OCI-LY7 (cell line): ENCODE data around the gene OBSL1. TPM values are rescaled to one million over a fixed set of nuclear protein-coding genes. Genes with fewer than 3 reads are reported as not detected.

Source experiments
- BruUV-seq: library from RNA; stranded (reverse); fragments of 400-500 nt; replicated peaks from 2 replicates; lab custom pipeline; 2021; lab: Mats Ljungman, UMichigan
- CTCF ChIA-PET: fragments of 300-600 bp; sonication (Branson Sonifier 250); formaldehyde crosslinking; loops from one replicate; lab custom pipeline; 2022; ENCODE audit warnings: antibody characterized with exemption; ENCODE audit not compliant: unreplicated experiment; lab: Charles Lee
- POLR2A ChIA-PET: fragments of 300-600 bp; sonication (Branson Sonifier 250); formaldehyde crosslinking; loops from one replicate; lab custom pipeline; 2022; ENCODE audit warnings: antibody characterized with exemption; lab: Charles Lee
- DNase-seq: peaks from one replicate; pipeline ENCODE4 v3.0.0-alpha.2; 2015; ENCODE audit warnings: low spot score
- H2AFZ ChIP-seq: fragments of 200-600 bp; sonication (generic), shearing (Covaris generic); 2 replicates; pipeline ENCODE4 v1.6.1; 2014; ENCODE audit warnings: mild to moderate bottlenecking, antibody characterized with exemption, low read length, moderate library complexity
- H3K27ac ChIP-seq: fragments of 200-600 bp; sonication (generic); 2 replicates; pipeline ENCODE4 v1.5.1; 2014; ENCODE audit warnings: mixed run types, low read depth, mild to moderate bottlenecking, moderate library complexity, low read length, inconsistent platforms; ENCODE audit not compliant: poor library complexity, severe bottlenecking
- H3K36me3 ChIP-seq: fragments of 200-600 bp; sonication (generic); 2 replicates; pipeline ENCODE4 v1.6.1; 2014; ENCODE audit warnings: mild to moderate bottlenecking, antibody characterized with exemption, low read length, moderate library complexity, mixed read lengths; ENCODE audit not compliant: insufficient read depth
- H3K4me1 ChIP-seq: fragments of 200-600 bp; sonication (generic); 2 replicates; pipeline ENCODE4 v1.5.1; 2014; ENCODE audit warnings: mild to moderate bottlenecking, low read length; ENCODE audit not compliant: insufficient read depth, poor library complexity, severe bottlenecking
- H3K4me2 ChIP-seq: fragments of 200-600 bp; sonication (generic); 2 replicates; pipeline ENCODE4 v1.6.1; 2014; ENCODE audit warnings: mild to moderate bottlenecking, low read length
- H3K4me3 ChIP-seq: fragments of 200-600 bp; sonication (generic); 2 replicates; pipeline ENCODE4 v1.5.1; 2014; ENCODE audit warnings: mild to moderate bottlenecking, low read depth, low read length; ENCODE audit not compliant: poor library complexity, severe bottlenecking
- H3K79me2 ChIP-seq: fragments of 200-600 bp; sonication (generic); 2 replicates; pipeline ENCODE4 v1.6.1; 2016; ENCODE audit warnings: low read depth, mild to moderate bottlenecking, low read length, moderate library complexity, mixed read lengths; ENCODE audit not compliant: insufficient read depth
- H3K9me2 ChIP-seq: fragments of 200-600 bp; sonication (generic); 2 replicates; pipeline ENCODE4 v1.6.1; 2016; ENCODE audit warnings: mild to moderate bottlenecking, low read length, mixed read lengths; ENCODE audit not compliant: insufficient read depth
- H3K9me3 ChIP-seq: fragments of 200-600 bp; sonication (generic); 2 replicates; pipeline ENCODE4 v1.6.1; 2014; ENCODE audit warnings: mild to moderate bottlenecking, mixed run types, low read length, mixed read lengths
- H4K20me1 ChIP-seq: fragments of 200-600 bp; sonication (generic); 2 replicates; pipeline ENCODE4 v1.6.1; 2014; ENCODE audit warnings: mild to moderate bottlenecking, antibody characterized with exemption, low read length, moderate library complexity, mixed read lengths; ENCODE audit not compliant: insufficient read depth
- EZH2phosphoT487 ChIP-seq: fragments of 200-600 bp; sonication (generic); IDR thresholded peaks from 2 replicates; pipeline ENCODE4 v1.6.1; 2018; ENCODE audit warnings: low read depth, borderline replicate concordance, mild to moderate bottlenecking, mixed run types, antibody characterized with exemption, low read length, moderate library complexity, mixed read lengths
- intact Hi-C: fragments of 100-400 bp; cut with micrococcal nuclease; formaldehyde crosslinking; loops from one replicate; pipeline ENCODE4 v1.10.0; 2022; ENCODE audit not compliant: unreplicated experiment
- total RNA-seq, 2 experiments: library from RNA; depleted of rRNA in 1 of 2; stranded (reverse); fragments of >200 nt in 1 of 2; shearing (Covaris generic) in 1 of 2; gene quantifications; 2 replicates each; pipeline ENCODE4 v1.2.3, GENCODE V29; 2014 to 2022
- TF ChIP-seq, protein P1 (sequence below): fragments of 200-600 bp; sonication (generic); conservative IDR thresholded peaks from 2 replicates; pipeline ENCODE4 v1.5.1; 2014; ENCODE audit warnings: mild to moderate bottlenecking, antibody characterized with exemption, low read length, moderate library complexity, mixed read lengths

Gene OBSL1
- total RNA-seq, 2 experiments from 2014 or later = 0.25 TPM; not detected in 1

DNA sequence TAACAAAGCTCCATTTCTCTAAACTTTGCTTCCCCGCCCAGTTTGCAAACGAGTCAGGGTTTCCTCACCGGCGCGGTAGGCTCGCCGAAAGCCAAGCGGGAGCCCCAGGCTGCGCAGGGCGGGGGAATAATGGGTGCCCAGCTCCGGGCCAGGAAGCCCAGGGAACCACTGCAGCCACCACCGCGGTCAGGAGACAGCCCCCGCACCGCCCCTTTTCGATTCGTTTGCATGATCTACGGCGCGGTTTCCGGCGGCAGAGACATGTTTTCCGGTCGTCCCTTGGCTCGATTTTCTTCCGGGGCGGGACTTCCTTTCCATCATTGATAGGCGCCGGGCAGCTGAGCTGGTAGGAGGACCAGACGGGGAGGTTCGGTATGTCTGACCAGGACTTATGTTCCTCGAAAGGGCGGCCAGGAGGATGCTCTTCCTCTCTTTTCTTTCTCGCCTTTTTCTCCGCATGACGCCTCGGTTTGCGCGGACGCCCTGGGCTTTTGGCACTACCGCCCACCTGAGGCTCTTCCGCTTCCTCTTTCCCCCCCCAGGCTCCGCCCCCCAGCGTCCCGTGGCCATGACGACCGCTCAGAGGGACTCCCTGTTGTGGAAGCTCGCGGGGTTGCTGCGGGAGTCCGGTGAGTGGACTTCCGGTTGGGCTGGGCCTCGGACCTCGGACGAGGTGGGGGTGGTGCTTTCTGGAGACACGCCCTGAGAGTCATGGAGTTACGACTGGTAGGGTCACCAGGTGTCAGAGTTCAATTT is 26.4 kb upstream of the OBSL1 start, which contains the start of gene STK11IP:
Gene STK11IP, plus strand, starts transcription at position 306 of the 756 bp plus-strand sequence. Its CDS starts 263 bp downstream, at position 569.
- H4K20me1 ChIP-seq = no peaks in the 10 kb centered on the region
- H3K36me3 ChIP-seq = peaks cover 6% of the 10 kb centered on the region; the same call in 1 of the 2 replicates
- H3K4me1 ChIP-seq = peaks cover 14% of the 10 kb centered on the region
- no peaks in the 10 kb centered on the region for H3K9me3 ChIP-seq
- peak within 1 kb of the TSS; percentile 56 for H3K27ac ChIP-seq
- peak within 1 kb of the TSS; percentile 77 for H3K4me3 ChIP-seq
- peak; percentile 96 for DNase-seq
- peak within 1 kb of the TSS; percentile 63 for H2AFZ ChIP-seq
- intact Hi-C loops = loop anchor here (1.0 to 5.0 kb wide), 3 partner anchors 45 to 210 kb away; partner anchors contain the start of genes CHPF and DNPEP
- no peaks in the 10 kb centered on the region for H3K9me2 ChIP-seq
- CTCF ChIA-PET = interaction anchor here (0.7 kb wide), 2 partner anchors 10 to 45 kb away, joined by 3 to 4 read pairs; no protein-coding TSS in a partner anchor
- H3K4me2 ChIP-seq = peak within 1 kb of the TSS; percentile 96
- POLR2A ChIA-PET = interaction anchor here (0.6 to 3.4 kb wide), 8 partner anchors 13 to 579 kb away, joined by 3 to 14 read pairs (median 4); partner anchors contain the start of genes CHPF, GMPPA and TMEM198
- TF ChIP-seq EZH2phosphoT487 = no peak
- TF ChIP-seq, protein P1, sequence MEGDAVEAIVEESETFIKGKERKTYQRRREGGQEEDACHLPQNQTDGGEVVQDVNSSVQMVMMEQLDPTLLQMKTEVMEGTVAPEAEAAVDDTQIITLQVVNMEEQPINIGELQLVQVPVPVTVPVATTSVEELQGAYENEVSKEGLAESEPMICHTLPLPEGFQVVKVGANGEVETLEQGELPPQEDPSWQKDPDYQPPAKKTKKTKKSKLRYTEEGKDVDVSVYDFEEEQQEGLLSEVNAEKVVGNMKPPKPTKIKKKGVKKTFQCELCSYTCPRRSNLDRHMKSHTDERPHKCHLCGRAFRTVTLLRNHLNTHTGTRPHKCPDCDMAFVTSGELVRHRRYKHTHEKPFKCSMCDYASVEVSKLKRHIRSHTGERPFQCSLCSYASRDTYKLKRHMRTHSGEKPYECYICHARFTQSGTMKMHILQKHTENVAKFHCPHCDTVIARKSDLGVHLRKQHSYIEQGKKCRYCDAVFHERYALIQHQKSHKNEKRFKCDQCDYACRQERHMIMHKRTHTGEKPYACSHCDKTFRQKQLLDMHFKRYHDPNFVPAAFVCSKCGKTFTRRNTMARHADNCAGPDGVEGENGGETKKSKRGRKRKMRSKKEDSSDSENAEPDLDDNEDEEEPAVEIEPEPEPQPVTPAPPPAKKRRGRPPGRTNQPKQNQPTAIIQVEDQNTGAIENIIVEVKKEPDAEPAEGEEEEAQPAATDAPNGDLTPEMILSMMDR = no peak
- no TSS peak for BruUV-seq
- peaks cover 6% of the 10 kb centered on the region; the same call in 1 of the 2 replicates for H3K79me2 ChIP-seq

DNA sequence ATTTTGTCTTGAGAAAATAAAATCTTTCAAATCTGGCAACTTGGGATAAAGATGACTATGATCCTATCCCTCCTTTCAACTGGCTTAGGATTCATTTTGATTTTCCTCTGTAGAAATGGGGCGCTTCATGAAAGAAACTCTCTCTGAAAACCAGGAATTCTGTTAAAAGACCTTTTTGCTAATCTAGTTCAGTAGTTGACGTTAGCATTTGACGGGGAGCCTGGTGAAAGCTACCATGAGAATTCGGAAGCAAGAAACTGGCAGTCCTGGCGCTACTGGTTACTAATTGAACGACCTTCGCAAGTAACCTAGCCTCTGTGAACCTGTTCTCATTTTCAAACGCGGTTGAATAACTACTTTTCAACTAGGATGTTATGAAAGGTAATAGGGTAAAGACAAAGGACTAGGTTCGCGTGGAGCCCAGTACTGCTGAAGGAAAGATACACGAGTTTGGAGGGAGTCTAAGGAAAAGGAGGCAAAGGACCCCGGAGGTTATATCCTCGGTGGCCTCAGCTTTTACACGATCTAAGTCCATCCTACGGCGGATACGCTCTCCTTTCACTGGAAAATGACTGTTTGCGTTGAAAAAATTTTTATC is 25.7 kb upstream of the OBSL1 start:
- Histone ChIP-seq H3K9me3 (no peaks in the 10 kb centered on the region), H3K79me2 (peaks cover 6% of the 10 kb centered on the region; the same call in 1 of the 2 replicates), H3K4me2 (peak overlapping the region; percentile 96), H3K4me1 (peaks cover 14% of the 10 kb centered on the region), H2AFZ (peak overlapping the region; percentile 63), H3K4me3 (peak overlapping the region; percentile 77), H3K36me3 (peaks cover 6% of the 10 kb centered on the region; the same call in 1 of the 2 replicates), H4K20me1 (no peaks in the 10 kb centered on the region), H3K9me2 (no peaks in the 10 kb centered on the region), H3K27ac (peak overlapping the region; percentile 56)
- BruUV-seq = TSS peak; percentile 97
- ChIA-PET POLR2A (interaction anchor here (0.8 to 3.4 kb wide), 7 partner anchors 12 to 207 kb away, joined by 3 to 14 read pairs (median 3); partner anchors contain the start of genes CHPF, GMPPA and TMEM198), CTCF (interaction anchor here (0.5 to 0.7 kb wide), 3 partner anchors 11 to 88 kb away, joined by 3 to 5 read pairs (median 4); no protein-coding TSS in a partner anchor)
- intact Hi-C loops = loop anchor here (1.0 to 5.0 kb wide), 3 partner anchors 45 to 210 kb away; partner anchors contain the start of genes CHPF and DNPEP
- no peak for DNase-seq
- TF ChIP-seq, protein P1 = no peak
- TF ChIP-seq EZH2phosphoT487 = no peak
